NT2/D1 (cell line): ENCODE measurements around the gene BEND7.

Experiments
- SUZ12 ChIP-seq: IDR thresholded peaks from 2 replicates; pipeline ENCODE4 v1.6.1; 2011; ENCODE audit not compliant: insufficient read length, insufficient read depth; ENCODE audit errors: extremely low read depth
- YY1 ChIP-seq: IDR thresholded peaks from 2 replicates; pipeline ENCODE4 v1.6.1; 2011; ENCODE audit not compliant: insufficient read length, insufficient read depth
- ZNF274 ChIP-seq: IDR thresholded peaks from 2 replicates; pipeline ENCODE4 v1.6.1; 2011; ENCODE audit warnings: mild to moderate bottlenecking, low read depth, low read length

GRCh38 chr10:13571541-13571940 is 42.7 kb upstream of the BEND7 start:
- TF ChIP-seq ZNF274 (no peak), YY1 (no peak), SUZ12 (no peak)
